GM18861 (cell line): ENCODE results near the gene CLTC.
"Not testable (repeated sequence)": the region's sequence is repeated elsewhere in the genome, so short reads cannot be mapped to it uniquely, and the experiment has no call there.

ENCODE experiments used
- ATAC-seq: cut with Tn5 transposase; IDR thresholded peaks from one replicate; pipeline ENCODE4 v1.9.1; 2021; ENCODE audit not compliant: unreplicated experiment

The CLTC gene

DNA sequence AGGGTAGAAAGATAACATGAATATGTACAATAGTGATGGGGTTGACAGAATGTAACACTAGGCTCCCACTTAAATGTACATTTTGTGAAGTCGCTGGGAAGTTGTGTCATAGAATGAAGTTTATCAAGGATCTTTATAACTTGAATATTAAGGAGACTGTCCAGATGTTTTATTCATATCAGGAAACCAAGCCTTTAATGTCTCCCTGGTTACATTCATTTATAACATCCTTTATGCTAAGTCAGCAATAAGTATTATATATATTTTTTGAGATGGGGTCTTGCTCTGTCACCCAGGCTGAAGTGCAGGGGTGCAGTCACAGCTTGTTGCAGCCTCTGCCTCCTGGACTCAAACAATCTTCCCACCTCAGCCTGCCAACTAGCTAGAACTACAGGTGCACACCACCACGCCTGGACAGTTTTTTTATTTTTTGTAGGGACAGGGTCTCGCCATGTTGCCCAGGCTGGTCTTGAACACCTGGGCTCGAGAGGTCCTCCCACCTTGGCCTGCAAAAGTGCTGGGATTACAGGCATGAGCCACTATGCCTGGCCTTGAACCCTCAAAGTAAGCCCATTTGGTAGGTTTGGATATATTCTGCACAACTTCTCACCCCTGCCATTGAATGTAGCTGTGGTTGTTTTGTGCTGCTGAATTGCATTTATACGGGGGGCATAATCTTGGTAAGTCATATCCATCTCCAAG, 14.1 kb downstream of the CLTC start:
- no peak for ATAC-seq

DNA sequence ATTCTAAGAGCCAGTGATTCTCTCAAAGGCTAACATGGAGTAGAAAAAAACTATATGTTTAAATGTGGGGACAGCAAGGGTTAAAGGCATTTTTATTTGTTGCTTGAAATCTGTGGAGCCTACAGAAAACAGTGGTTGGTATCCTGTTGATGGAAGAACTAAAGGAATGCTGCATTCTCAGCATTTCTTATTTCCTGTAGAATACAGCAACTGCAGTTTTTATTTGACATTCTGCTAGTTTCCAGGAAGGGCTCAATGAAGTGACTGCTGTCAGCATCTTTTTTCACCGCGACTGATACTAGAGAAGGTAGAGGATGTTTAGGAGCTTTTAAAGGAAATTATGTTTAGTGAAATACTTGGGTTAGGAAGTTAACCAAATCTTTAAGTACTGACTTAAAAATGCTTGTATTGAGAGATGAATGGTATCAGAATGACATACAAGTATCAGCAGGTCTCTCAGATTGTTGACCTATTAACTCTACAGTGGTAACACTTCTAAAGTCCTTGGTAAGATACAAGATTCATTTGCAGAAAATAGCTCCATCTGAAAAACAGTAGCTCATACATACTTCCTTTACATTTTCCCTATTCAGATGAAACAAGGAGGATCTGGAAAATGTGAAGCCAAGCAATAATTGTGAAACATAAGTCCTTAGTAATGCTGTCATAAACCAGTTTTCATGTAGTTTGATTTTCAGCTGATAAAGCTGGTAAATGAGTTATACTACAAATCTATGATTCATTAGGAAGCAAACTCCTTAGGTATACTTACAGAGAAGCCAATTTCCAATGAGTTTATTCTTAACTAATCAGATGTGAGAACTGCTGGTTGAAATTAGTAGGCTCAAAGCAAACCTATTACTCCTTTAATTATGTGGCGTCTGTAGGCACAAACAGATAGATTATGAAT, 15.2 kb downstream of the CLTC start:
- ATAC-seq, result peak; percentile 64

DNA sequence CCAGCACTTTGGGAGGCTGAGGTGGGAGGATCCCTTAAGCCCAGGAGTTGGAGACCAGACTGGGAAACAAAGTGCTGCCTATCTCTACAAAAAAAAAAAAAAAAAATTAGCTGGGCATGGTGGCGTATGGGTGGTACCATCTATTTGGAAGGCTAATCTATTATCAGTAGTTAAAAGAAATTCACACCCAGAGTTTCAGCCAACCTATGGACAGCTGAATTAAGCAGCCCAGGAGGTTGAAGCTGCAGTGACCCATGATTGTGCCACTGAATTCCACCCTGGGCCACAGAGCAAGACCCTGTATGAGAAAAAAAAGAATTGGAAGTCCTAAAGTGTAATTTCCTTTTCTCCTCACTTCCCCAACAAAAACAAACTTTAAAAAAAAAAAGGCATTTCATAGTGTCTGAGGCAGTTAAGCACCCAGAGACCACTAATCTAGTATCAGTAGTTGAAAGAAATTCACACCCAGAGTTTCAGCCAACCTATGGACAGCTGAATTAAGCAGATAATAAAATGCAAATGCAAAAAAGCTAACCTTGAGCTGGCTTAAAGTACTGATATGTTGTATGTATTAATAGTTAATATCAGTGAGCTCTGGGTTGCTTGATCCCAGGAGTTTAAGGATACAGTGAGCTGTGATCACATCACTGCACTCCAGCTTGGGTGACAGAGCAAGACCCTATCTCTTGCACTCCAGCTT, 18.1 kb downstream of the CLTC start:
- ATAC-seq, result no peak

DNA sequence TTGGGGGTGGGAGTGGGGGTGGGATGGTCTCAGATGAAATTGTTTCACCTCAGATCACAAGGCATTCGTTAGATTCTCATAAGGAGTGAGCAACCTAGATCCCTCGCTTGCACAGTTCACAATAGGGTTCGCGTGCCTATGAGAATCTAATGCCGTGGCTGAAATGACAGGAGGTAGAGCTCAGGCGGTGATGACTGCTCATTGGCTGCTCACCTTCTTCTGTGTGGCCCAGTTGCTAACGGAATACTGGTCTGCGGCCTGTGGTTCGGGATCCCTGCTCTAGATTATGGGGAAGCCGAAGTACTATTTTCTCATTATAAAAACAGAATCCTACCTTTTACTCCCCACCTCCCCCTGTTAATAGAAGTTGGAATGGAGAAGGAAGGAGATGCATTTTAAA, 18.9 kb downstream of the CLTC start:
- ATAC-seq, result no peak

DNA sequence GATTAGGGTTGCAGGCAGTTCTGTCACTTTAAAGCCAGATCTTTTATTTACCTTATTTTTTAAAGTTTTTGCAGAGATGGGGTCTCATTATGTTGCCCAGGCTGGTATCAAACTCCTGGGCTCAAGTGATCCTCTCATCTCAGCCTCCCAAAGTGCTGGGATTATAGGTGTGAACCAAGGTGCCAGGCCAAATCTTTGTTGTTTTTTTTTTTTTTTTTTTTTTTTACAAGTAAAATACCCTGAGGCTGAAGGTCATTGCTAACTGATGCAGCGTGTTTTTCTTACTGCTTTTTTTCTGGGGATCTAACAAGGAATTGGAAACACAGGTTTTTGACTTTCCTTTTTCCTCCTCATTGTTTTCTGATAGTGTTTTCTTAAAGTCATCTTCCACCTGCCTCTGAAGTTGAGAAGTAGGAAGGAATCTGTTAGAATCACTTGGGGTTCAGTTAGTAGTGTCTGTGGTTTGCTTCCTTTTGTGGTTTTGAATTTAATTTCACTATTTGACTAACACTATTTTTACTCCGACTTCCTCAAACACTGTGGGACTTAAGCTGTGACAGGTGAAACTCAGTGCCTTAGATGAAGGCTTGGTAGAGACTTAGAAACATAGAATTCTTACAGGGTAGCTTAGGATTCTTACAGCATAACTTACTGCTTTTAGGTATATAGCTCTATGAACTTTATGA, 22.2 kb downstream of the CLTC start:
- peak; percentile 79 for ATAC-seq

DNA sequence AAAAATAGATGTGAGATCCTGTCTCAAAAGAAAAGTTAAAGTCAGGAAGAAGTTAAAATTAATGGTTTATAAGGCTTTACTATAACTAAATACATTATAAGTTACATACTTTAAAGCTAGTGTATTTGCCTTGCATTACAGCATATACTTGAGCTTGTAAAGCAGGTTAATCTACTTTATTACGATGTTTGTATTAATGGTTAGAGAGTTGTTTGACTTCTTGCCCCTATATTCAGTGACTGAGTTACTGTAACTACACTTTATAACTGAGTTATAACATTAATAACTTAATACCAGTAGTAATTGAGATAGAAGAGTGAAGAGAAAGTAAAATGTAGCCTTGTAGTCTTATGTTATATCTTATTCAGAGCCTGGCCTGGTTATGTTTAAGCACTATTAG, 22.9 kb downstream of the CLTC start:
- no peak for ATAC-seq

DNA sequence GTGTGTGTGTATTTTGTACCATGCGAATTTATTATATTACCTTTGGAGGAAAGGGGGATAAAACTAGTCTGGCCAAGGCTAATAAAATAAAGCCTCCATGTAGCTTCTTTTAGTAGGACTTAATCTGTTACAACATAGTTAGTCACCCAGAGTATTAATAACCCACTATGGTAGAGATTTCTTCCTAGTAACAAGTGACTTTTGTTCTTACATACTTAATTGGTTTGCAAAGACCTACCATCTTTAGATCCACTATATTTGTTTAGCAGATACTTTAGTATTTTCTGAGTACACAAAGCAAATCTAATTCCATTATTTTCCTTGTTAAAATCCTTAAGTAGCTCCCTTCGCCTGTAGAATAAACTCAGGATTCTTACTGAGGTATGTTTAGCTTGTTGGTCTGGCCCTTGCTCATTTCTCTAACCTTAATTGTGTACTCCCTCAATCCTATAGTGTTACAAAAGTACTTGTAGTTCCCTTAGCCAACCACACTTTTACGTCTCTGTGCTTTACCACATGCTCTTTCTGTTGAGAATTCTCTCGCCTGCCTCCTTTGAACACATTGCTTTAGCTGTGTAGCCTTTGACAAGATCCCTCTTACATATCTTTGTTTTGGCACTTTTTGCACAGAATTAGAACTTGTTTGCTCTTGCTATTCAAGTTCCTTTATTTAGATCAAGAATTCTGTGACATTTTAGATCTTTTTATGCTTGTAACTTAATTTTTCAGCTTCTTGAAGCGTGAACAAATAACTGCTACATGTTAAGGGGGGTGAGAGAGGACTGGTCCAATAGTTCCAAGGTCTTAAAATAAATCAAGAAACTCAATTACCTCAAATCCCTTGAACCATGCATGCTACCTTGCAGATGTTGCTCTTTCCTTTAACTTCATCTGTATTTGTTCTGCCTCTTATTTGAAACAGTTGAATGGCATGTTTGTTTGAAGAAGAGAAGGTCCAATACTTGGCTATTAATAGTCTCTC, 23.8 kb downstream of the CLTC start:
- no peak for ATAC-seq

DNA sequence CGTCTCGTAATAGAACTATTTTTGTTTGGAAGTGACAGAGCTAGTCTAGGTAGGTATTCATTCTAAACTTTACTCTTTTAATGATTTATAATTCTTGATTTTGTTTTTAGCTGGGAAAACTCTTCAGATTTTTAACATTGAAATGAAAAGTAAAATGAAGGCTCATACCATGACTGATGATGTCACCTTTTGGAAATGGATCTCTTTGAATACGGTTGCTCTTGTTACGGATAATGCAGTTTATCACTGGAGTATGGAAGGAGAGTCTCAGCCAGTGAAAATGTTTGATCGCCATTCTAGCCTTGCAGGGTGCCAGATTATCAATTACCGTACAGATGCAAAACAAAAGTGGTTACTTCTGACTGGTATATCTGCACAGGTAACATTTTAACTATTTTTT, 27.6 kb downstream of the CLTC start:
- no peak for ATAC-seq

DNA sequence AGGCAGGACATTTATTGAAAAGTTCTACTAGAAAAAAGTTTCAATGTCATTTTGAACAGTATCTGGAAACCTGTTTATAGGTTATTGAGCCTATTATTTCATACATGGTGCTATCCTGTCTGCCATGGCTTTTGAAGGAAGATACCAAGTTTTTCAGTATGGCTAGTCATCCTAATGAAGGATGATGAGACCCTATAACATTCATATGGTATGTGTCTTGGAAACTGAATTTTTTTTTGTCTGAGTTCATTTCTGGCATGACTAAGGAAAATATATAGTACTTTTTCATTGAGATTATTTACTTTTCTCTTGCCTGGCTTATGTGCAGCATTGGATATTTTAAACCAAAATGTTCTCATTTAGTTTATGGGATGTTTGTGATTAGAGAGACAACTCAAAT, 30.2 kb downstream of the CLTC start:
- ATAC-seq, result no peak

DNA sequence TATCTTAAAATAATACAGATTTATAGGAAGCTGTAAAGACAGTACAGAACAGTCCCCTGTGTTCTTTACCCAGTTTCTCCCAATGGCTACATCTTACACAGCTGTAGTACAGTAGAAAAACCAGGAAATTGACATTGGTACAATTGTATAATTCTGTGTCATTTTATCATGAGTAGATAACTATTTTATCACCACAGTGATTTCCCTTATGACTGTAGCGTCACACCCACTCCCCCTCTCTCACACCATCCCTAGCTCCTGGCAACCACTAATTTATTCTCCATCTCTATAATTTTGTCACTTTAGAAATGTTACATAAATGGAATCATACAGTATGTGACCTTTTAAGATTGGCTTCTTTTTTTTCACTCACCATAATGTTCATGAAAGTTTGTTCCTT, 30.9 kb downstream of the CLTC start:
- no peak for ATAC-seq

DNA sequence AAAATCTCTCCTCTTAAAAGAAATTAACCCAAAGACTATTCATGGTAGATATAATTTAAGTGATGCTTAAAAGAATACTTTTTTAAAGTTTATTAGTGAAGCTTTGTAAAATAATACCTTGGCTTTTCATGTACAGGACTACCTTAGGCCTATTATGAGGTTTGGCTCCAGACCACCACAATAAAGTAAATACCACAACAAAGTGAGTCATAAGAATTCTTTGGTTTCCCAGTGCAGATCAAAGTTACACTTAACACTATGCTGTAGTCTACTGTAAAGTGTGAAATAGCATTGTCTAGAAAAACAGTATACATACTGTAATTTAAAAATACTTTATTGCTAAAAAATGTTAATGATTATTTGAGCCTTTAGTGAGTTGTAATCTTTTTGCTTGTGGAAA, 31.7 kb downstream of the CLTC start:
- no peak for ATAC-seq

DNA sequence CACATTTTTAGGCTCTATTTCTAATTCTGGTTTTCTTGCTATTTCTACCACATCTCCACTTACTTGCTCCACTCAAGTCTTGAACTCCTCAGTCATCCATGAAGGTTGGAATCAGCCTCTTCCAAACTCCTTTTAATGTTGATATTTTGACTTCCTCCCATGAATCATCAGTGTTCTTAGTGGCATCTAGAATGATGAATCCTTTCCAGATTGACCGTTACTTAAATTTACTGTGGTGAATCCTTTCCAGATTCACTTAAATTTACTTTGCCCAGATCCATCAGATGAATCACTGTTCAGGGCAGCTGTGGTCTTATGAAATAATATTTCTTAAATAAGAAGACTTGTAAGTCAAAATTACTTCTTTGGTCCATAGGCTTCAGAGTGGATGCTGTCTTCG, 32.4 kb downstream of the CLTC start:
- ATAC-seq, result no peak

DNA sequence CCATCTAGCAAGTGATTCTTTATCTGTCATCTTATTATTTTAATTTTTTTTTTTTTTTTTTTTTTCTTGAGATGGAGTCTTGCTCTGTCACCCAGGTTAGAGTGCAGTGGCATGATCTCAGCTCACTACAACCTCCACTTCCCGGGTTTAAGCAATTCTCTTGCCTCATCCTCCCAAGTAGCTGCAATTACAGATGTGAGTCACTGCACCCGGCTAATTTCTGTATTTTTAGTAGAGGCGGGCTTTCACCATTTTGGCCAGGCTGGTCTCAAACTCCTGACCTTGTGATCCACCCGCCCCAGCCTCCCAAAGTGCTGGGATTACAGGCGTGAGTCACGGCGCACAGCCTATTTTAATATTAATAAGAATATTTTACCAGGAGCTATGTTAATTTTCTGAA, 36.9 kb downstream of the CLTC start:
- ATAC-seq, result not testable (repeated sequence)

DNA sequence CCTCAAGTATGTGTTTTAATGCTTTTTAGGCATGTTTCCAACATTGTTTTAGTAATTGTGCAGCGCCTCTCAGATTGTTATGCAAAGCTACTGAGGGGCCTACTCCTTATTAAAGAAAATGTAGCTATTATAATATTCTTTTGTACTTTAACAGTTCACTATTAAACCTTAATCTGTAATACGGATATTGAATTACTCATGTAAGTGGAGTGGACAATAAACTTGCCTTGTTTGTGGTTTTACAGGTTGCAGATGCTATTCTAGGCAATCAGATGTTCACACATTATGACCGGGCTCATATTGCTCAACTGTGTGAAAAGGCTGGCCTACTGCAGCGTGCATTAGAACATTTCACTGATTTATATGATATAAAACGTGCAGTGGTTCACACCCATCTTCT, 46.5 kb downstream of the CLTC start:
- ATAC-seq, result no peak

DNA sequence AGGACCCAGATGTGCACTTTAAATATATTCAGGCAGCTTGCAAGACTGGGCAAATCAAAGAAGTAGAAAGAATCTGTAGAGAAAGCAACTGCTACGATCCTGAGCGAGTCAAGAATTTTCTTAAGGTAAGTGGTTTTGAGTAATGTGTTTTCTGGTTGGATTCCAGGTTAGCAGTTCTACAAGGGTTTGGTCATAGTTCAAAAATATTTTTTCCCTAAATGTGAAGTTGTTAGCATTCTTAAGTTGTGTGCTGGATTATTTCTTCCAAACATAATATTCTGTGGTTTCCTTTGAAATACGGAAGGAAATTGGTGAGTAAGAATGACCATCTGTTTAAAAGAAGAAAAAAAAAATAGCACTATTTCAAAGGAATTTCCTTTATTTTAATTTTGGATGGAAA, 49.1 kb downstream of the CLTC start:
- no peak for ATAC-seq

DNA sequence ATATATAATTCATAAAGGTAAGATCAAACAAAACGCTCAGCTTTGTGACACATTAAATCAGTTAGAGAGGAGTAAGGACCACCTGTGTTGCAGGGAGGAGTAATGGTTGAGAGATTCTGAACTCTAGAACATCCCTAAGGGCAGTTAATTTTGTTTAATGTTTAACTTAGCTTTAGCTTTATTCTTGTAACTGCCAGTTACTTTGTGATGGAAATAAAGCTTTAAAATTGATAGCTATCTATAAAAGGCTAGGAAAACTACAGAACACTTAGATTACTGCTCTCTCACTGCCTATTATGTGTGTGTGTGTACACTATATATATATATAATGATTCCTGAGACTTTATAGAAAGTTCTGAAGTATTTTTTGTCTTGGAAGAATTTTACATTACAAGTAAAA, 49.7 kb downstream of the CLTC start:
- ATAC-seq, result no peak

DNA sequence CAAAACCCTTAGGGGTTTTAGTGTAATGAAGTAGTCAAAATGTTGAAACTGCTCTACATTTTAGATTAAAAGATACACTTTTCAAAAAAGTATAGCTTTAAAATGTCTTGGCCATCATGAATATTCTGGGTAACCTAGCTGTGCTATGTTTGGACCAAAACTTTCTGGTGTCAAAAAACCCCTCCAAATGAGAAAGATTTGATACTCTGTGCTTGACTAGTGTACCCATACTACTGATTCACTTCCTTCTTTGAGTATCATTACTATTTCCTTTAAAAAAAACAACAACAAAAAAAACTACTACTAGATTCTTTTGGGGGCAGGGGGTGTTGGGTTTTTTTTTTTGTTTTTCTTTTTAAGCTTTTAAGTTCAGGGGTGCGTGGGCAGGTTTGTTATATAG, 50.2 kb downstream of the CLTC start:
- ATAC-seq, result no peak

DNA sequence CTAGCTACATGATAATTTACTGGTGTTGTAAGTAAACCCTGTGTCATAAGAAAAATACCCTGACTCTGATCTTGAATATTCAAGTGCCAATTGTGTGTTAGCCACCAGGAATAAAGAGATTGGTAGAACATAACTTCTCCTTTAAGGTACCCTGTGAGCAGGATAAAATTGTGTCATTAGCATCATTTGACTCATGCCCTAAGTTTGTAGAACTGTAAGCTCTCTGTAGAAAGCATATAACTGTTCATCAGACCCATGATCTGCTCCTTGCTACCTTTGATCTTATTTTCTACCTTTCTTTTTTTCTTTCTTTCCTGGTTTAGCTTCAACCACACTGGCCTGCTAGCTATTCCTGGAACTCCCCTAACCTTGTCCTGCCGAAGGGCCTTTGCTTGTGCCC, 51.7 kb downstream of the CLTC start:
- ATAC-seq, result no peak

DNA sequence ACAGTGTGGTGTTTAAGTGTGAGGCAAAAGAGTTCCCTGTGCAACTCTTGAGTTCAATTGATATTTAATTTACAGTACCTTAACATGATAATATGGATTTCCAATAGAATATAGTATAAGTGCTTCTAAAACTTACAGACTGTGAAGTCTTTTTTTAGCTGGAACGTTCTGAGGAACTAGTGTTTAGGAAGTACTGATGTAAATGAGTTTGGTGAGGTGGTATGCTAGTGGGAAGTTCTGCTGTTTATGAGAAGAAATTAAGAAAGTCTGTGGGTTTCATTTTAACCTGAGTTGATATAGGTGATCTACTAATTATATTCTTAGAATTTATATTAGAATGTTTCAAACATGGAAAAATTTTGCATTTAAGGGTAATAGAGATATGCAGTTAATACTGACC, 55.5 kb downstream of the CLTC start:
- no peak for ATAC-seq

DNA sequence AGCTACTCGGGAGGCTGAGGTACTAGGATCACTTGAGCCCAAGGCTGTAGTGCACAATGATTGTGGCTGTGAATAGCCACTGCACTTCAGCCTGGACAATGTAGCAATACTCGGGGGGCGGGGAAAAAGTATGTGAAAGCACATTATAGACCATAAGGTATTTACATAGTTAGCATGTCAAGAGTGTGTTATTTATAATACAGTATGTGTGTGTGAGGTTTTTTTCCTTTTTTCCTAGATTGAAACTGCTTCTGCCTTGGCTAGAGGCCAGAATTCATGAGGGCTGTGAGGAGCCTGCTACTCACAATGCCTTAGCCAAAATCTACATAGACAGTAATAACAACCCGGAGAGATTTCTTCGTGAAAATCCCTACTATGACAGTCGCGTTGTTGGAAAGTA, 57.0 kb downstream of the CLTC start:
- ATAC-seq, result no peak
